Natural killer cell (primary cell): ENCODE measurements around the gene MYOCD. TPM values are rescaled to one million over a fixed set of nuclear protein-coding genes. Genes with fewer than 3 reads are reported as not detected.

Experiments
- ATAC-seq, 3 donors: fragments of 150-1000 bp in 2 of 3; fragments of 200-7000 bp in 1 of 3; cut with Tn5 transposase; 1 replicate in 1 of 3; 2 replicates in 2 of 3; pipeline ENCODE4 v1.10.0; 2021; ENCODE audit warnings: mild to moderate bottlenecking in 2 of 3, moderate library complexity in 2 of 3
- DNase-seq, 2 donors: peaks; one replicate each; pipeline versions ENCODE4 v3.0.0 to v3.0.0-alpha.2; 2013 to 2021; ENCODE audit warnings: mixed read lengths in 1 of 2
- H3K27ac ChIP-seq: one replicate; pipeline ENCODE4 v1.5.1; 2013; ENCODE audit warnings: mild to moderate bottlenecking, low read length
- H3K27me3 ChIP-seq: one replicate; pipeline ENCODE4 v1.6.1; 2013; ENCODE audit warnings: low read length; ENCODE audit not compliant: control insufficient read depth, insufficient read depth
- H3K36me3 ChIP-seq: one replicate; pipeline ENCODE4 v1.6.1; 2013; ENCODE audit warnings: low read length; ENCODE audit not compliant: control insufficient read depth, insufficient read depth
- H3K4me1 ChIP-seq: one replicate; pipeline ENCODE4 v1.6.1; 2013; ENCODE audit warnings: low read length; ENCODE audit not compliant: control insufficient read depth, insufficient read depth
- H3K4me3 ChIP-seq: one replicate; pipeline ENCODE4 v1.5.1; 2013; ENCODE audit warnings: low read length
- H3K9me3 ChIP-seq: one replicate; pipeline ENCODE4 v1.6.1; 2013; ENCODE audit warnings: low read length; ENCODE audit not compliant: control insufficient read depth, insufficient read depth
- H3K27ac Mint-ChIP-seq, 2 donors: one replicate each; pipeline ENCODE4 v1.8.0; 2022; ENCODE audit warnings: mild to moderate bottlenecking in 2 of 2, mixed read lengths in 2 of 2, moderate library complexity in 1 of 2
- H3K27me3 Mint-ChIP-seq, 2 donors: one replicate each; pipeline ENCODE4 v1.8.0; 2022; ENCODE audit warnings: low read depth in 2 of 2, mixed read lengths in 2 of 2
- H3K36me3 Mint-ChIP-seq: one replicate; pipeline ENCODE4 v1.8.0; 2022; ENCODE audit warnings: mixed read lengths
- H3K4me1 Mint-ChIP-seq, 2 donors: one replicate each; pipeline ENCODE4 v1.8.0; 2022; ENCODE audit warnings: mixed read lengths in 2 of 2
- H3K4me3 Mint-ChIP-seq: one replicate; pipeline ENCODE4 v1.8.0; 2022; ENCODE audit warnings: mild to moderate bottlenecking, moderate library complexity, mixed read lengths
- H3K9me3 Mint-ChIP-seq, 2 donors: one replicate each; pipeline ENCODE4 v1.8.0; 2022; ENCODE audit warnings: mixed read lengths in 2 of 2
- CTCF ChIP-seq: fragments of 200-600 bp; IDR thresholded peaks from one replicate; pipeline ENCODE4 v1.8.0; 2022; ENCODE audit warnings: antibody characterized with exemption
- WGBS: methylation state at CpG from one replicate; pipeline ENCODE4 v1.1.7; 2013; ENCODE audit warnings: missing lambda C conversion rate; ENCODE audit not compliant: insufficient coverage; 5-methylcytosine and 5-hydroxymethylcytosine counted together
- intact Hi-C: fragments of 100-400 bp; cut with micrococcal nuclease; formaldehyde crosslinking; loops from one replicate; pipeline ENCODE4 v1.14.2; 2022
- total RNA-seq, 4 donors: library from RNA; stranded (reverse); fragments of 120-200 nt in 1 of 4; gene quantifications; one replicate each; pipeline versions ENCODE4 v1.2.3 to v1.2.4, GENCODE V29; 2013 to 2022

The MYOCD gene
- total RNA-seq, 3 donors from 2014 or later (not counting 1 experiment from before 2014, with no cell fraction given), result not detected

- no peak for DNase-seq
- Histone ChIP-seq H3K27ac (no peak overlapping the region), H3K4me3 (no peak overlapping the region), H3K4me1 (no peaks in the 10 kb centered on the region), H3K9me3 (no peaks in the 10 kb centered on the region), H3K27me3 (no peaks in the 10 kb centered on the region), H3K36me3 (no peaks in the 10 kb centered on the region)
- Mint-ChIP-seq H3K27ac (no peak overlapping the region), H3K4me3 (no peak overlapping the region), H3K27me3 (no peaks in the 10 kb centered on the region), H3K4me1 (no peaks in the 10 kb centered on the region), H3K9me3 (peaks cover 5 to 7% of the 10 kb centered on the region in 2 donors), H3K36me3 (no peaks in the 10 kb centered on the region)
- intact Hi-C loops, result no loop called here
- TF ChIP-seq CTCF, result no peak
- 100% methylated on average over 1 of the region's 1 CpG for WGBS
- no peak for ATAC-seq
Observed at GRCh38 chr17:12686486-12686885, 20.8 kb downstream of the MYOCD start.

GRCh38 chr17:12688382-12688781 is 22.7 kb downstream of the MYOCD start:
- Mint-ChIP-seq H3K36me3 (no peaks in the 10 kb centered on the region), H3K4me1 (no peaks in the 10 kb centered on the region), H3K27ac (no peak overlapping the region), H3K4me3 (no peak overlapping the region), H3K9me3 (peaks cover 3 to 5% of the 10 kb centered on the region in 2 donors), H3K27me3 (no peaks in the 10 kb centered on the region)
- ATAC-seq (no peak), DNase-seq (no peak)
- Histone ChIP-seq H3K36me3 (no peaks in the 10 kb centered on the region), H3K4me3 (no peak overlapping the region), H3K27ac (no peak overlapping the region), H3K4me1 (no peaks in the 10 kb centered on the region), H3K9me3 (no peaks in the 10 kb centered on the region), H3K27me3 (no peaks in the 10 kb centered on the region)
- intact Hi-C loops, result no loop called here
- 83% methylated on average over 3 of the region's 3 CpGs for WGBS
- no peak for TF ChIP-seq CTCF

GRCh38 chr17:12691173-12691572 is 25.5 kb downstream of the MYOCD start:
- H3K4me1 Mint-ChIP-seq, result no peaks in the 10 kb centered on the region
- no peak for TF ChIP-seq CTCF
- Histone ChIP-seq H3K27ac (no peak overlapping the region), H3K27me3 (no peaks in the 10 kb centered on the region), H3K36me3 (no peaks in the 10 kb centered on the region), H3K4me1 (no peaks in the 10 kb centered on the region), H3K4me3 (no peak overlapping the region), H3K9me3 (no peaks in the 10 kb centered on the region)
- no peak for DNase-seq
- 78% methylated on average over 6 of the region's 6 CpGs for WGBS
- H3K27ac Mint-ChIP-seq, result no peak overlapping the region
- no peaks in the 10 kb centered on the region for H3K36me3 Mint-ChIP-seq
- intact Hi-C loops, result no loop called here
- H3K9me3 Mint-ChIP-seq, result peaks cover 2 to 7% of the 10 kb centered on the region in 2 donors
- no peaks in the 10 kb centered on the region for H3K27me3 Mint-ChIP-seq
- ATAC-seq, result no peak
- no peak overlapping the region for H3K4me3 Mint-ChIP-seq

- ATAC-seq (no peak), DNase-seq (no peak)
- Histone ChIP-seq H3K27ac (no peak overlapping the region), H3K4me3 (no peak overlapping the region), H3K36me3 (no peaks in the 10 kb centered on the region), H3K9me3 (no peaks in the 10 kb centered on the region), H3K27me3 (no peaks in the 10 kb centered on the region), H3K4me1 (no peaks in the 10 kb centered on the region)
- Mint-ChIP-seq H3K9me3 (peaks cover 2 to 4% of the 10 kb centered on the region in 2 donors), H3K27ac (no peak overlapping the region), H3K27me3 (no peaks in the 10 kb centered on the region), H3K4me1 (no peaks in the 10 kb centered on the region), H3K36me3 (no peaks in the 10 kb centered on the region), H3K4me3 (no peak overlapping the region)
- intact Hi-C loops, result no loop called here
- WGBS, result no CpG with 5 or more reads among the region's 1 CpG
- TF ChIP-seq CTCF, result no peak
Observed at GRCh38 chr17:12693640-12694039, 27.9 kb downstream of the MYOCD start.
